NAMALWA (cell line): ENCODE data around the gene ACSL6.

Experiments
- DNase-seq: peaks from one replicate; pipeline ENCODE4 v3.0.0-alpha.2; 2015; ENCODE audit warnings: low spot score

ACSL6 gene

DNA sequence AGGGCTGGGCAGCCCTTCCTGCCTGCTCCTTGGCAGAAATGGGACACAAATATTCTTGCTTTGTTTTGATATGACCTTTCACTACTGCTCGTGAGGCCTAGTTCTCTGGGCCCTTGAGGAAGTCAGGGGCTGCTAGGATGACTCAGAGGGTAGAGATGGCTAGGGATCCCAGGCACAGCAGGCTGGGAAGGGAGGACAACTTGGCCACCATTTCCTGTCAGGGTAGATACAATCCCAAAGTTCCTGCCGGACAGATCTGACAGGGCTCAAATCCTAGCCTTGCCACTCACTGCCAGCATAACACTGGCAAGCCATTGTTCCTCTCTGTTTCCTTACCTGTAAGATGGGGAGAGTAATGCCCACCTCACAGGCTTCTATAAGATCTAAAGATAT is 34.2 kb downstream of the ACSL6 start:
- DNase-seq, result no peak

- DNase-seq, result no peak
Observed at GRCh38 chr5:131976414-131977211, 34.8 kb downstream of the ACSL6 start.

- DNase-seq, result no peak
Observed at GRCh38 chr5:131974956-131975726, 36.3 kb downstream of the ACSL6 start.

GRCh38 chr5:131974622-131974955 is 36.9 kb downstream of the ACSL6 start:
- no peak for DNase-seq

GRCh38 chr5:131974016-131974415 is 37.4 kb downstream of the ACSL6 start:
- DNase-seq, result no peak

- DNase-seq, result no peak
Observed at GRCh38 chr5:131973089-131973712, 38.3 kb downstream of the ACSL6 start.

DNA sequence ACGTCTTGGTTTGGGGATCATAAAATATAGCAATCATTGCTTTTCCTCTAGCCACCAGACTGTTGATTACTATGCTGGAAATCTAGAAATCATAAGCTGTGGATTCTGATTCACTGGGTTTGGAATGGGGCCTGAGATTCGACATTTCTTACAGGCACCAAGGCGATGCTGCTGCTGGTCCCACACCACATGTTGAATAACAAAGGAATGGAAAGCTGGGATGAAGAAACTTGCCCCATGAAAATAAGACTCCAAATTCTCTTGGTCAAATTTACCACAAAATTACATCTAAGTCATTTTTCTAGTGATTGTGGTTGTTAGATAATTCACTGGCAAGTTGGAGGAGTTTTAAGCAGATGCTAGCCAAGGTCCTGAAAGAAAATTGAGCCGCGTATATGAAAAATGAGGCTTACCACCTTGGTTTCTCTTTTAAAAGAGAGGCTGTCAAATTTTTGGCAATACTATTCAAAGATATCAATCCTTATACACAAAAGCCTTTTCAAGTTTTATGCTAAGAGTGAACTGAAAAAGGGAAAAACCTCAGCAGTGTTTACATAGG is 43.0 kb downstream of the ACSL6 start:
- DNase-seq, result no peak

DNA sequence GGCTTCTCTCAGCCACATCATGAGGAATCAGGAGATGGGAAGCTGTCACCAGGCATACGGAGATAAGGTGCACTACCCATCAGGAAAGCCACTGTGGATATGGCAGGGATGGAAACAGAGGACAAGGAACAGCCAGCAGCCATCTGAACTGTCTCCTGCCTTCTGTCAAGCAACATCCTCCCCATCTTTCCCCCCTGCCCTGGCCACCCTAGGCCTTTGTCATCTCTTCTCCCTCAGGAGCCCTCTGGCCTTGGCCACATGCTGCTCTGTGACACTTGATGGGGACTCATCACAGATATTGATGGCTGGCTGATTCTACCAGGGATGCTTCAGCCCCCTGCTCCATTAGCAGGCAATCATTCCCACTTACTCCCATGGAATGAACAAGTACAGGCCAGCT is 44.9 kb downstream of the ACSL6 start:
- no peak for DNase-seq

- no peak for DNase-seq
Observed at GRCh38 chr5:131965826-131966415, 45.5 kb downstream of the ACSL6 start.

GRCh38 chr5:131959906-131960305 is 51.6 kb downstream of the ACSL6 start:
- no peak for DNase-seq

GRCh38 chr5:131959136-131959535 is 52.3 kb downstream of the ACSL6 start:
- DNase-seq, result no peak

DNA sequence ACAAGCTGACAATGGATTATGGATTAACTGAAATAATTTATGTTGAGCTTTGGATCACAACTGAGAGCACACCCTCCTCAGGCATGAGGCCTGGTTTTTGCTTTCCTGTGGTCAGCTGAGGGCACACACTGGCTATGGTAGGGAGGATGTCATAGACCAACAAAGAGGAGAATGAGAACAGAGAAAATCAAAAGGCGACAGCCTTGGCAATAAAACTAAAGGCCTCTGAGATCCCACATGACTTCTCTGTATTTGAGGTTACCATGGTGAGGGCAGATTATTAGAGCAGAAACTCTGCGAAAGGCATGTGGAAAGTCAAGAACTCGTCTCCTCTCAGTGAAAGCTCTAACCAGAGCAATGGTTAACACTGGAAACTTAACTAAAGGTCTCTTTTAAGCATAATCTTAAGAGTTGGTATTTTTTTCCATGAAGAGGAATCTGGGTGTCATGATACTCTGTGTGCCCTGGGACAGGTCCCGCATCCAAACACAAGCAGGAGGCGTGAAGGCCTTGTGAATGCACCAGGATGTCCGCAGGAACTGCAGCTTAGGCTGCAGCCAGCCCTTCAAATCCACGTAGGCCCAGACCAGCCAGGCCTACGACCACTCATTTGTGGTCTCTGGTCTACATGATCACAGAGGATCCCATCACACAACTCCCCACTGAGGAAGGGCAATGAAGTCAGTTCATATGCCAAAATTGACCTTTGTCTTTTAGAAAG is 53.6 kb downstream of the ACSL6 start:
- no peak for DNase-seq

DNA sequence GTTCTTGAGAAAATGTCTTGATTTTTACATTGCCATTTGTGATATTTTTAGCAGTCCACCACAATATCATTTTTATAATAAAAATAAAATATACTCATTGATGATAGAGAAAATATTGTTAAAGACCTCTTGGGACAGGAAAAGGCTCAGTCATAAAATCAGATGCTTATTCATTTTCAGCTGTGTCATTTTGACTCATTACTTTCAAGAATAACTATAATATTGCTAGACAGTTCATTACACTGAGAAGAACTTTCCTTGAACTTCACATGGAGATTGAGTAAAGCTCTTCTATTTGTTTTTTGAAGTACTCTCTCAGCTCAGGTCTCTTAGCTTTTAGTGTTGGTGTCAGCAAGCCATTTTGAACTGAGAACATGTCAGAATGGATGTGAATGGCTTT is 57.5 kb downstream of the ACSL6 start:
- no peak for DNase-seq

DNA sequence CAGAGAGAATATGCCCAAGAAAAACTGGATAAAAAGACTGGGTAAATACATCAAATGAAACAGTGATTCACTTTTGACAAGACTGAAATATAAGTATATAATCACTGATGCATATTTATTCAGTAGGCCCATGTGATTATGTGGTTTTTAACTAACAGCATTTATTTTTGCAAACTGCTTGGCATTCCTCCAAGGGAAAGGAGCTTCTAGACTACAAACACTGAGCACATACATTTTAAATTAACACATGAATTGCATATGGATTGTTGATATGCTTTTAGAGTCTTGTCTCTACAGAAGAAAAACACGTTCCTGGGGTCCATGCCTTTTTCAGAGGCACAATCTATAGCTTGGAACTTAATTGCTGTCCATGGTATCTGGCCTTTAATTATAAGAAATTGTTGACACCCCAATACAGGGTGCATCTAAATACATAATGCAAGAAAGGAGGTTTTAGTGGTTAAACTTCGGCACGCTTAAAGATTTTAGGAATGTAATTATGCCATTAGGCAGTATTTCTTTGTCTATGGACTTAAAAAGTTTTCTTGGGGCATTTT is 59.1 kb downstream of the ACSL6 start:
- DNase-seq, result no peak

- DNase-seq, result no peak
Observed at GRCh38 chr5:131950706-131951105, 60.8 kb downstream of the ACSL6 start.

- DNase-seq, result no peak
Observed at GRCh38 chr5:131947445-131947844, 64.0 kb downstream of the ACSL6 start.

DNA sequence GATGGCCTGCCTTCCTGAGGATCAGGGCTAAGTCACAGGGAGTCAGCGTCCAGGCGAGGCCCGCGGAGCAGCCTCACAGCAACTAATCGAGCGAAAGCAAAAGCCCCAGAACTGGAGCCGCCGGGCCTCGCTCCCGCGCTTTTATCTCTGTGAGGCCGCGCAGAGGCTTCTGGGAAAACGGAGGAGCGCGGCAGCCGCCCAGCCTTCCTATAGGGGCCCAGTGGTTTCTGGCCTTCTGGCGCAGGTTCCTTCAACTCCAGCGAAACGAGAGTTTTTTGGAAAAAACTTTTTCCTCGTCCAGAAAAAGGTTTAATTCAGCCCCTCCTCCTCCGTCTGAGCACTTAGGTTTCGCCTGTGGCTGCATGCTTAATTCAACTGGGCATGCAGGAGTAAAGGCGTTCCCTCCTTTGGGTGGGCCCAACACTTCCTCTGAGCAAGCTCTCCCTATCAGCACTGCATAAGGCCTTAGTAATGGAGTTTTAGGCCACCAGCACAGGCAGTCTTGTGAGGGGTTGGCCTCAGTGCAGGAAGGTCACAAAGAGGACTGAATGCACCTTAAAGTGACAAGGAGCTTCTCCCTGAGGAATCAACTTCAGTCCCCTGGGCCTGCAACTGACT is 65.8 kb downstream of the ACSL6 start, which contains the start of gene MEIKIN:
Gene MEIKIN (minus strand): TSS at position 113 of the 618 bp plus-strand sequence. CDS start 158 bp downstream, outside the sequence.
- no peak for DNase-seq

DNA sequence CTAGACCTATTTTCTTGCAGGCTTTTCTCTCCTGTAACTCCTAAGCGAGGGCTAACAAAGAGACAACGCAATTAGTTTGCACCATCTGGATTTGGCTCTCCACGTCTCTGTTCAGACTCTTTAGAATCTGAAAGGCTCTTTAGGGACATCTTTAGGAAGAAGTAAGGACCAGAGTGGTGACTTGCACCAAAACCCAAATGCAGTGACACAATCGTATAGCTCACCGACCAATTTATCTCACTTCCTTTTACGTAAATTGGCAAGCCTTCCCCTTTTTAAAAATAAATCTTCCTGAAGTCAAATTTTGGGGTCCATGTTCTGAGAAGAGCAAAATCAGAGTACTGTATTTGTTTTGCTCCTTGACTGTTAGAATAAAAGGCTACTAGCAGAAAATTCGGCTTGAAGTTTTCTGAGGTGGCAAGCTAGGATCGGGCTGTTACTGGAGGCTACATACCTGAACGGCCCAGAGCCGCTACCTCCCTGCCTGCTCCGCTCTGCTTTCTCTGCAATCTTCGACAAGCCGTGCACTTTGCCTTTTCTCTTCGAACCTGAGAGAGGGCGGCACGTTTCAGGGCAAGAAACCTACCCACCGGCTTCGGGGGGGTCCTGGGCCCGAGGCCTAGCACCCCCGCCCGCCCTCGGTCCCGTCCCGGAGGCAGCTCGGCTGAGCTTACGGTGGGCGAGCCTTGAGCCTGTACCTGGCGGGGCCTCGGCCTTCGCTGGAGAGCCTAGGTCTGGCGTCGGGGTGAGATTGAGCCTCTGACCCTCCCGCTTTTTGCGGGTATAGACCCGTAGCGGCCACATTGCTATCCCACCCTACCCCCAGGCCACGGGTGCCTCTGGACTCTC is 66.5 kb downstream of the ACSL6 start:
- no peak for DNase-seq

DNA sequence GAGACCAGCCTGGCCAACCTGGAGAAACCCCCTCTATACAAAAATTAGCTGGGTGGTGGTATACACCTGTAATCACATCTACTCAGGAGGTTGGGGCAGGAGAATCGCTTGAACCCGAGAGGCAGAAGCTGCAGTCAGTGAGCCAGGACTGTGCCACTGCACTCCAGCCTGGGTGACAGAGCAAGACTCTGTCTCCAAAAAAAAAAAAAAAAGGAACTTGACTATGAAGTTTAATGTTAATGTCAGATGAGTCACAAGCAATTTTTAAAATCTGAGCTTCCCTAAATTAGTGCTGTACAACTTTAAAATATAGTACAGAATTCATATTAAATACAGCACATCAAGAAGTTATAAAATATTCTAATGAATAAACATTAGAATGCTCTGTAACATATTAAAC is 67.5 kb downstream of the ACSL6 start:
- DNase-seq, result no peak

- DNase-seq, result no peak
Observed at GRCh38 chr5:131942016-131942415, 69.4 kb downstream of the ACSL6 start.
